PC-9 (cell line): ENCODE measurements around the gene LAMC2. TPM values are rescaled to one million over a fixed set of nuclear protein-coding genes. Genes with fewer than 3 reads are reported as not detected.
"Not testable (repeated sequence)": the region's sequence is repeated elsewhere in the genome, so short reads cannot be mapped to it uniquely, and the experiment has no call there.

Source experiments
- BruUV-seq: library from RNA; stranded (reverse); fragments of 400-500 nt; replicated peaks from 2 replicates; lab custom pipeline; 2021; lab: Mats Ljungman, UMichigan
- CTCF ChIA-PET: fragments of 300-600 bp; sonication (Branson Sonifier 250); formaldehyde crosslinking; loops from one replicate; lab custom pipeline; 2022; ENCODE audit warnings: antibody characterized with exemption; lab: Charles Lee
- POLR2A ChIA-PET: fragments of 300-600 bp; sonication (Branson Sonifier 250); formaldehyde crosslinking; loops from one replicate; lab custom pipeline; 2022; ENCODE audit warnings: antibody characterized with exemption; ENCODE audit not compliant: unreplicated experiment; lab: Charles Lee
- DNase-seq, 2 experiments: peaks; one replicate each; pipeline versions ENCODE4 v3.0.0 to v3.0.0-alpha.2; 2015 to 2022; ENCODE audit warnings: mixed read lengths in 1 of 2
- H2AFZ ChIP-seq: fragments of 200-600 bp; sonication (generic); 2 replicates; pipeline ENCODE4 v1.8.1; 2017; ENCODE audit warnings: antibody characterized with exemption
- H3F3A ChIP-seq: fragments of 200-600 bp; sonication (generic); 2 replicates; pipeline ENCODE4 v1.8.1; 2017; ENCODE audit warnings: antibody characterized with exemption, mild to moderate bottlenecking, low read depth; ENCODE audit not compliant: insufficient read depth
- H3K27ac ChIP-seq: fragments of 200-600 bp; sonication (generic); 2 replicates; pipeline ENCODE4 v1.6.1; 2016; ENCODE audit warnings: mixed run types
- H3K27me3 ChIP-seq: fragments of 200-600 bp; sonication (generic); 2 replicates; pipeline ENCODE4 v1.6.1; 2016; ENCODE audit warnings: low read depth, mixed run types; ENCODE audit not compliant: insufficient read depth
- H3K36me3 ChIP-seq: fragments of 200-600 bp; sonication (generic); 2 replicates; pipeline ENCODE4 v1.6.1; 2016; ENCODE audit warnings: low read depth, mixed run types
- H3K4me1 ChIP-seq: fragments of 200-600 bp; sonication (generic); replicated peaks from 2 replicates; pipeline ENCODE4 v1.6.1; 2016; ENCODE audit warnings: mixed run types; ENCODE audit not compliant: insufficient read depth
- H3K4me2 ChIP-seq: fragments of 200-600 bp; sonication (generic); 2 replicates; pipeline ENCODE4 v1.6.1; 2017; ENCODE audit warnings: mixed run types
- H3K4me3 ChIP-seq: fragments of 200-600 bp; sonication (generic); 2 replicates; pipeline ENCODE4 v1.6.1; 2016; ENCODE audit warnings: mixed run types
- H3K79me2 ChIP-seq: fragments of 200-600 bp; sonication (generic); 2 replicates; pipeline ENCODE4 v1.6.1; 2017; ENCODE audit warnings: low read depth, mixed run types
- H3K9me2 ChIP-seq: fragments of 200-600 bp; sonication (generic); 2 replicates; pipeline ENCODE4 v1.8.1; 2017; ENCODE audit warnings: mild to moderate bottlenecking; ENCODE audit not compliant: insufficient read depth
- H3K9me3 ChIP-seq: fragments of 200-600 bp; sonication (generic); 2 replicates; pipeline ENCODE4 v1.8.1; 2016; ENCODE audit warnings: low read depth; ENCODE audit not compliant: insufficient read depth
- H4K20me1 ChIP-seq: fragments of 200-600 bp; sonication (generic); 2 replicates; pipeline ENCODE4 v1.8.1; 2017; ENCODE audit not compliant: insufficient read depth
- EZH2 ChIP-seq: fragments of 200-600 bp; sonication (generic); IDR thresholded peaks from 2 replicates; pipeline ENCODE4 v1.8.0; 2017; ENCODE audit warnings: antibody characterized with exemption, low read depth
- intact Hi-C: fragments of 100-400 bp; cut with micrococcal nuclease; formaldehyde crosslinking; loops from one replicate; pipeline ENCODE4 v1.10.0; 2022; ENCODE audit not compliant: unreplicated experiment
- total RNA-seq: library from RNA; stranded (reverse); gene quantifications from 2 replicates; pipeline ENCODE4 v1.2.3, GENCODE V29; 2021
- TF ChIP-seq, protein P1 (sequence below): fragments of 200-600 bp; sonication (generic); conservative IDR thresholded peaks from 2 replicates; pipeline ENCODE4 v1.6.1; 2017; ENCODE audit warnings: mixed run types, antibody characterized with exemption, mild to moderate bottlenecking, moderate library complexity

LAMC2 gene
- total RNA-seq, 1 experiment from 2014 or later, result 109 TPM

DNA sequence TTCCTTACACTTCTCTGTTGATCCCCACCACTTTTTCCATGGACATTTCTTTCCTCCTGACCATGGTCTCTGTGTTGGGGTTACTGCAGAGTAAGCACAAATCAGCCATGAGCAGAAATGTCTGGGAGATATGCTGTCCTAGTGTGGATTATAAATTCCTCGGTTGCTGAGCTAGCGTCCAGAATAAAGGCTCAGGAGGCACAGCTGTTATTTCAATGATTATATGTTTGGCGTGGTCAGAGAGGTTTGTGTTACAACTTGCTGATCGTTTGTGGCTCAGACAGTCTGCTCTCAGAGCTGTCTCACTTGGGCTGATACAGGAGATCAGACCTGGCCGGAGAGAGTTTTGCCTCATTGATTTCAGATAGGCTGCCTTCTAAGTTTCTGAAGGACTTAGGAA is 37.5 kb upstream of the LAMC2 start:
- intact Hi-C loops, result no loop called here
- H2AFZ ChIP-seq, result no peak overlapping the region

DNA sequence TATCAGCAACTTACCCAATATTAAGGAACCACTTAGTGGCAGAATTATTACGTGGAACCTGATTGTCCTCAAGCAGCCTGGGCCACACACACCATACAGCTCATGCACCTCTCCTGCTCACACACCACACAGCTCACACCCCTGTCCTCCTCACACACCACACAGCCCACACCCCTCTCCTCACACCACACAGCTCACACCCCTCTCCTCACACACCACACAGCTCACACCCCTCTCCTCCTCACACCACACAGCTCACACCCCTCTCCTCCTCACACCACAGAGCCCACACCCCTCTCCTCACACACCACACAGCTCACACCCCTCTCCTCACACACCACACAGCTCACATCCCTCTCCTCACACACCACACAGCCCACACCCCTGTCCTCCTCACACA is 36.8 kb upstream of the LAMC2 start:
- Histone ChIP-seq H2AFZ (no peak overlapping the region), H3K4me1 (no peaks in the 10 kb centered on the region), H3K9me2 (no peaks in the 10 kb centered on the region), H3K36me3 (no peaks in the 10 kb centered on the region; the same call in 1 of the 2 replicates), H3K4me3 (no peak overlapping the region), H3K79me2 (no peaks in the 10 kb centered on the region), H3K27me3 (no peaks in the 10 kb centered on the region), H3F3A (no peaks in the 10 kb centered on the region; the same call in 1 of the 2 replicates), H4K20me1 (no peaks in the 10 kb centered on the region), H3K9me3 (no peaks in the 10 kb centered on the region), H3K27ac (no peak overlapping the region), H3K4me2 (no peak overlapping the region)
- no TSS peak for BruUV-seq
- ChIA-PET CTCF (no interaction called here), POLR2A (interaction anchor here (0.6 kb wide), 1 partner anchor 37 kb away, joined by 4 read pairs; no protein-coding TSS in a partner anchor)
- DNase-seq, result no peak
- intact Hi-C loops, result no loop called here
- TF ChIP-seq, protein P1, sequence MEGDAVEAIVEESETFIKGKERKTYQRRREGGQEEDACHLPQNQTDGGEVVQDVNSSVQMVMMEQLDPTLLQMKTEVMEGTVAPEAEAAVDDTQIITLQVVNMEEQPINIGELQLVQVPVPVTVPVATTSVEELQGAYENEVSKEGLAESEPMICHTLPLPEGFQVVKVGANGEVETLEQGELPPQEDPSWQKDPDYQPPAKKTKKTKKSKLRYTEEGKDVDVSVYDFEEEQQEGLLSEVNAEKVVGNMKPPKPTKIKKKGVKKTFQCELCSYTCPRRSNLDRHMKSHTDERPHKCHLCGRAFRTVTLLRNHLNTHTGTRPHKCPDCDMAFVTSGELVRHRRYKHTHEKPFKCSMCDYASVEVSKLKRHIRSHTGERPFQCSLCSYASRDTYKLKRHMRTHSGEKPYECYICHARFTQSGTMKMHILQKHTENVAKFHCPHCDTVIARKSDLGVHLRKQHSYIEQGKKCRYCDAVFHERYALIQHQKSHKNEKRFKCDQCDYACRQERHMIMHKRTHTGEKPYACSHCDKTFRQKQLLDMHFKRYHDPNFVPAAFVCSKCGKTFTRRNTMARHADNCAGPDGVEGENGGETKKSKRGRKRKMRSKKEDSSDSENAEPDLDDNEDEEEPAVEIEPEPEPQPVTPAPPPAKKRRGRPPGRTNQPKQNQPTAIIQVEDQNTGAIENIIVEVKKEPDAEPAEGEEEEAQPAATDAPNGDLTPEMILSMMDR, result no peak
- no peak for TF ChIP-seq EZH2

More for the DNA sequence above, 37.5 kb upstream of the LAMC2 start:
- CTCF ChIA-PET, result no interaction called here
- Histone ChIP-seq H3K4me2 (no peak overlapping the region), H3K79me2 (no peaks in the 10 kb centered on the region), H3K9me3 (no peaks in the 10 kb centered on the region), H4K20me1 (no peaks in the 10 kb centered on the region), H3K27ac (no peak overlapping the region), H3F3A (no peaks in the 10 kb centered on the region; the same call in 1 of the 2 replicates), H3K9me2 (no peaks in the 10 kb centered on the region), H3K27me3 (no peaks in the 10 kb centered on the region), H3K4me3 (no peak overlapping the region), H3K36me3 (no peaks in the 10 kb centered on the region; the same call in 1 of the 2 replicates), H3K4me1 (no peaks in the 10 kb centered on the region)
- no TSS peak for BruUV-seq
- no peak for DNase-seq
- TF ChIP-seq, protein P1, result no peak
- no peak for TF ChIP-seq EZH2
- POLR2A ChIA-PET, result no interaction called here

DNA sequence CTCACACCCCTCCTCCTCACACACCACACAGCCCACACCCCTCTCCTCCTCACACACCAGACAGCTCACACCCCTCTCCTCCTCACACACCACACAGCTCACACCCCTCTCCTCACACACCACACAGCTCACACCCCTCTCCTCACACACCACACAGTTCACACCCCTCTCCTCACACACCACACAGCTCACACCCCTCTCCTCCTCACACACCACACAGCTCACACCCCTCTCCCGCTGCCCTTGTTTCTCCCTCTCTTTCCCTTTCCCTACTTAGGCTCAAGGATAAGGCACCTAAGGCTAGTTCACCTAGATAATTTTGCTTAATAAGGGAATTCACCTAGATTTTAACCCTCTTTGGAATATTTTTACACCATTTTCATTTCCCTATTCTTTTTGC is 36.0 kb upstream of the LAMC2 start:
- H3K9me3 ChIP-seq, intact Hi-C loops, H3K36me3 ChIP-seq, H4K20me1 ChIP-seq, DNase-seq, H3K4me2 ChIP-seq, H3K9me2 ChIP-seq, H2AFZ ChIP-seq, BruUV-seq, H3K79me2 ChIP-seq, CTCF ChIA-PET, H3K4me1 ChIP-seq, POLR2A ChIA-PET, H3K4me3 ChIP-seq, H3K27me3 ChIP-seq, H3F3A ChIP-seq, H3K27ac ChIP-seq: not testable (repeated sequence)

DNA sequence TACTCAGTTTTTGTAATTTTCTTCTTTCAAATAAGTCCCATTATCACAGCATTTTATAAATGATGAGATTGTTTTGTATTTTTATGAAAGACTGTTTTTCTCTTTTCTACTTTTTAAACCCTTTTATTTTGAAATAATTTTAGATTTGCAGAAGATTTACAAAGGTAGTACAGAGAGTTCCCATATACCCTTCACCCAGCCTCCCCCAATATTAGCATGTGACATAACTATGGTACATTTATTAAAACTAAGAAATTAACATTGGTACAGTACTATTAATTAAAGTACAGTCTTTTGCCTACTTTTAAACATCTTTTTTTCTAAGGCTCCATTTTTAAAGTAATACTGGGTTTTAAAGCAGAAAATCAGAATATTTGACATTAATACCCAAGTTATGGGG is 35.6 kb upstream of the LAMC2 start:
- no TSS peak for BruUV-seq
- intact Hi-C loops, result no loop called here
- H3K27ac ChIP-seq, result no peak overlapping the region

More for the DNA sequence above, 35.6 kb upstream of the LAMC2 start:
- Histone ChIP-seq H3K27me3 (no peaks in the 10 kb centered on the region), H3K4me3 (no peak overlapping the region), H3K36me3 (no peaks in the 10 kb centered on the region), H4K20me1 (no peaks in the 10 kb centered on the region), H3K4me2 (no peak overlapping the region), H3K4me1 (no peaks in the 10 kb centered on the region), H3K79me2 (no peaks in the 10 kb centered on the region), H2AFZ (no peak overlapping the region), H3F3A (no peaks in the 10 kb centered on the region; the same call in 1 of the 2 replicates), H3K9me3 (no peaks in the 10 kb centered on the region), H3K9me2 (no peaks in the 10 kb centered on the region)
- no peak for DNase-seq
- ChIA-PET CTCF (no interaction called here), POLR2A (no interaction called here)
- TF ChIP-seq EZH2, result no peak
- TF ChIP-seq, protein P1, result no peak
